ENCODE results near the gene CNTLN. TPM values are rescaled to one million over a fixed set of nuclear protein-coding genes. Genes with fewer than 3 reads are reported as not detected.

The CNTLN gene
- total RNA-seq, 1 experiment from 2014 or later, result 5.1 TPM

GRCh38 chr9:17490110-17490509 is 355.3 kb downstream of the CNTLN start:
- CTCF ChIA-PET, result no interaction called here

More at GRCh38 chr9:17490110-17490509, 355.3 kb downstream of the CNTLN start:
- no peak overlapping the region for H2AFZ ChIP-seq (ENCODE audit: low read depth, low read length, poor library complexity, severe bottlenecking)
- H3K4me3 ChIP-seq (replicated peaks in 1 of 2; ENCODE audit: low read depth in 1 of 2, low read length in 2 of 2), result no peak overlapping the region
- no peak overlapping the region for H3K9ac ChIP-seq (ENCODE audit: low read length)
- H3K4me1 ChIP-seq (ENCODE audit: control insufficient read depth in 1 of 2, insufficient read depth in 2 of 2, low read length in 2 of 2), result no peaks in the 10 kb centered on the region
- TF ChIP-seq JUND (IDR thresholded peaks at IDR 0.05) (no peak), SRF (IDR thresholded peaks at IDR 0.05; ENCODE audit: low read depth) (no peak), ZFX (IDR thresholded peaks at IDR 0.05) (no peak), TCF7L2 (IDR thresholded peaks at IDR 0.05; ENCODE audit: borderline replicate concordance, extremely low read depth, insufficient read depth, insufficient read length) (no peak), SP1 (IDR thresholded peaks at IDR 0.05; ENCODE audit: low read depth) (no peak), POLR2A (IDR thresholded peaks at IDR 0.05; ENCODE audit: borderline replicate concordance, extremely low read depth, insufficient read depth, insufficient read length) (no peak), RAD21 (IDR thresholded peaks at IDR 0.05; ENCODE audit: low read depth) (no peak), ZNF274 (IDR thresholded peaks at IDR 0.05; ENCODE audit: low read depth, low read length) (no peak), SIN3A (IDR thresholded peaks at IDR 0.05; ENCODE audit: low read depth) (no peak), YY1 (IDR thresholded peaks at IDR 0.05; ENCODE audit: extremely low read depth, insufficient replicate concordance, low read depth, low read length) (no peak)
- TF ChIP-seq, protein P1, sequence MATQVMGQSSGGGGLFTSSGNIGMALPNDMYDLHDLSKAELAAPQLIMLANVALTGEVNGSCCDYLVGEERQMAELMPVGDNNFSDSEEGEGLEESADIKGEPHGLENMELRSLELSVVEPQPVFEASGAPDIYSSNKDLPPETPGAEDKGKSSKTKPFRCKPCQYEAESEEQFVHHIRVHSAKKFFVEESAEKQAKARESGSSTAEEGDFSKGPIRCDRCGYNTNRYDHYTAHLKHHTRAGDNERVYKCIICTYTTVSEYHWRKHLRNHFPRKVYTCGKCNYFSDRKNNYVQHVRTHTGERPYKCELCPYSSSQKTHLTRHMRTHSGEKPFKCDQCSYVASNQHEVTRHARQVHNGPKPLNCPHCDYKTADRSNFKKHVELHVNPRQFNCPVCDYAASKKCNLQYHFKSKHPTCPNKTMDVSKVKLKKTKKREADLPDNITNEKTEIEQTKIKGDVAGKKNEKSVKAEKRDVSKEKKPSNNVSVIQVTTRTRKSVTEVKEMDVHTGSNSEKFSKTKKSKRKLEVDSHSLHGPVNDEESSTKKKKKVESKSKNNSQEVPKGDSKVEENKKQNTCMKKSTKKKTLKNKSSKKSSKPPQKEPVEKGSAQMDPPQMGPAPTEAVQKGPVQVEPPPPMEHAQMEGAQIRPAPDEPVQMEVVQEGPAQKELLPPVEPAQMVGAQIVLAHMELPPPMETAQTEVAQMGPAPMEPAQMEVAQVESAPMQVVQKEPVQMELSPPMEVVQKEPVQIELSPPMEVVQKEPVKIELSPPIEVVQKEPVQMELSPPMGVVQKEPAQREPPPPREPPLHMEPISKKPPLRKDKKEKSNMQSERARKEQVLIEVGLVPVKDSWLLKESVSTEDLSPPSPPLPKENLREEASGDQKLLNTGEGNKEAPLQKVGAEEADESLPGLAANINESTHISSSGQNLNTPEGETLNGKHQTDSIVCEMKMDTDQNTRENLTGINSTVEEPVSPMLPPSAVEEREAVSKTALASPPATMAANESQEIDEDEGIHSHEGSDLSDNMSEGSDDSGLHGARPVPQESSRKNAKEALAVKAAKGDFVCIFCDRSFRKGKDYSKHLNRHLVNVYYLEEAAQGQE (IDR thresholded peaks at IDR 0.05; ENCODE audit: low read depth), result no peak
- TF ChIP-seq, protein P2, sequence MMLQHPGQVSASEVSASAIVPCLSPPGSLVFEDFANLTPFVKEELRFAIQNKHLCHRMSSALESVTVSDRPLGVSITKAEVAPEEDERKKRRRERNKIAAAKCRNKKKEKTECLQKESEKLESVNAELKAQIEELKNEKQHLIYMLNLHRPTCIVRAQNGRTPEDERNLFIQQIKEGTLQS (IDR thresholded peaks at IDR 0.05), result no peak
- TF ChIP-seq, protein P3, sequence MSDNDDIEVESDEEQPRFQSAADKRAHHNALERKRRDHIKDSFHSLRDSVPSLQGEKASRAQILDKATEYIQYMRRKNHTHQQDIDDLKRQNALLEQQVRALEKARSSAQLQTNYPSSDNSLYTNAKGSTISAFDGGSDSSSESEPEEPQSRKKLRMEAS (IDR thresholded peaks at IDR 0.05), result no peak
- TF ChIP-seq, protein P4, sequence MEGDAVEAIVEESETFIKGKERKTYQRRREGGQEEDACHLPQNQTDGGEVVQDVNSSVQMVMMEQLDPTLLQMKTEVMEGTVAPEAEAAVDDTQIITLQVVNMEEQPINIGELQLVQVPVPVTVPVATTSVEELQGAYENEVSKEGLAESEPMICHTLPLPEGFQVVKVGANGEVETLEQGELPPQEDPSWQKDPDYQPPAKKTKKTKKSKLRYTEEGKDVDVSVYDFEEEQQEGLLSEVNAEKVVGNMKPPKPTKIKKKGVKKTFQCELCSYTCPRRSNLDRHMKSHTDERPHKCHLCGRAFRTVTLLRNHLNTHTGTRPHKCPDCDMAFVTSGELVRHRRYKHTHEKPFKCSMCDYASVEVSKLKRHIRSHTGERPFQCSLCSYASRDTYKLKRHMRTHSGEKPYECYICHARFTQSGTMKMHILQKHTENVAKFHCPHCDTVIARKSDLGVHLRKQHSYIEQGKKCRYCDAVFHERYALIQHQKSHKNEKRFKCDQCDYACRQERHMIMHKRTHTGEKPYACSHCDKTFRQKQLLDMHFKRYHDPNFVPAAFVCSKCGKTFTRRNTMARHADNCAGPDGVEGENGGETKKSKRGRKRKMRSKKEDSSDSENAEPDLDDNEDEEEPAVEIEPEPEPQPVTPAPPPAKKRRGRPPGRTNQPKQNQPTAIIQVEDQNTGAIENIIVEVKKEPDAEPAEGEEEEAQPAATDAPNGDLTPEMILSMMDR (IDR thresholded peaks at IDR 0.05 in 2 of 3, conservative IDR thresholded peaks at IDR 0.05 in 1 of 3; ENCODE audit: borderline replicate concordance in 1 of 3, insufficient read depth in 1 of 3, low read depth in 2 of 3, low read length in 2 of 3), result no peak
- intact Hi-C loops (cut with micrococcal nuclease), result no loop called here
- H3K27me3 ChIP-seq (ENCODE audit: insufficient read depth, low read length), result no peaks in the 10 kb centered on the region
- no TSS peak for BruUV-seq (replicated peaks)
- H4K20me1 ChIP-seq (ENCODE audit: insufficient read depth), result no peaks in the 10 kb centered on the region
- DNase-seq (ENCODE audit: low read depth, low spot score), result no peak
- ChIA-PET POLR2A (no interaction called here), RAD21 (ENCODE audit: low non-redundant PET in 1 of 2, low total read pairs in 2 of 2, uncharacterized antibody in 2 of 2, unreplicated experiment in 2 of 2) (no interaction called here)
- H3K36me3 ChIP-seq (ENCODE audit: control insufficient read depth in 1 of 2, insufficient read depth in 2 of 2, low read length in 2 of 2), result no peaks in the 10 kb centered on the region
- H3K4me2 ChIP-seq (ENCODE audit: low read length), result no peak overlapping the region
- H3K27ac ChIP-seq (ENCODE audit: low read depth, low read length), result no peak overlapping the region
- H3K9me3 ChIP-seq (ENCODE audit: control insufficient read depth in 1 of 2, insufficient read depth in 1 of 2, low read depth in 1 of 2, low read length in 2 of 2), result no peaks in the 10 kb centered on the region
- ATAC-seq, result no peak
- no peaks in the 10 kb centered on the region for H3K9me2 ChIP-seq (ENCODE audit: insufficient read depth)
- no peaks in the 10 kb centered on the region for H3K79me2 ChIP-seq (ENCODE audit: insufficient read depth, low read length)

Data from HCT116 (cell line).